Measurements from ENCODE around the gene PCA3.

- TF ChIP-seq MXI1 (IDR thresholded peaks at IDR 0.05; ENCODE audit: low read depth, low read length) (no peak), EZH2phosphoT487 (IDR thresholded peaks at IDR 0.05; ENCODE audit: borderline replicate concordance, low read depth) (no peak), CHD2 (IDR thresholded peaks at IDR 0.05; ENCODE audit: low read length, partially characterized antibody) (no peak), SIN3A (IDR thresholded peaks at IDR 0.05; ENCODE audit: borderline replicate concordance, low read depth, low read length) (no peak), YY1 (IDR thresholded peaks at IDR 0.05; ENCODE audit: low read depth) (no peak), ZBTB33 (IDR thresholded peaks at IDR 0.05; ENCODE audit: borderline replicate concordance, low read depth) (no peak)
- TF ChIP-seq, protein P1, sequence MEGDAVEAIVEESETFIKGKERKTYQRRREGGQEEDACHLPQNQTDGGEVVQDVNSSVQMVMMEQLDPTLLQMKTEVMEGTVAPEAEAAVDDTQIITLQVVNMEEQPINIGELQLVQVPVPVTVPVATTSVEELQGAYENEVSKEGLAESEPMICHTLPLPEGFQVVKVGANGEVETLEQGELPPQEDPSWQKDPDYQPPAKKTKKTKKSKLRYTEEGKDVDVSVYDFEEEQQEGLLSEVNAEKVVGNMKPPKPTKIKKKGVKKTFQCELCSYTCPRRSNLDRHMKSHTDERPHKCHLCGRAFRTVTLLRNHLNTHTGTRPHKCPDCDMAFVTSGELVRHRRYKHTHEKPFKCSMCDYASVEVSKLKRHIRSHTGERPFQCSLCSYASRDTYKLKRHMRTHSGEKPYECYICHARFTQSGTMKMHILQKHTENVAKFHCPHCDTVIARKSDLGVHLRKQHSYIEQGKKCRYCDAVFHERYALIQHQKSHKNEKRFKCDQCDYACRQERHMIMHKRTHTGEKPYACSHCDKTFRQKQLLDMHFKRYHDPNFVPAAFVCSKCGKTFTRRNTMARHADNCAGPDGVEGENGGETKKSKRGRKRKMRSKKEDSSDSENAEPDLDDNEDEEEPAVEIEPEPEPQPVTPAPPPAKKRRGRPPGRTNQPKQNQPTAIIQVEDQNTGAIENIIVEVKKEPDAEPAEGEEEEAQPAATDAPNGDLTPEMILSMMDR (IDR thresholded peaks at IDR 0.05): no peak
Measured at GRCh38 chr9:76787677-76788076, 23.4 kb downstream of the PCA3 start.

Measured in SK-N-SH (cell line).